ENCODE results near the gene LRP8. TPM values are rescaled to one million over a fixed set of nuclear protein-coding genes. Genes with fewer than 3 reads are reported as not detected.

Gene LRP8
- total and polyA plus RNA-seq, 2 donors (not counting 1 experiment from before 2014, with no cell fraction given), result 7.8 to 9.4 TPM

- H3K27me3 ChIP-seq (replicated peaks in 1 of 4; ENCODE audit: control extremely low read depth in 1 of 4, control insufficient read depth in 3 of 4, insufficient read depth in 4 of 4, low read length in 3 of 4), result no peaks in the 10 kb centered on the region
- no peak overlapping the region for H2AFZ ChIP-seq (ENCODE audit: insufficient read depth, low read depth, low read length, poor library complexity, severe bottlenecking)
- intact Hi-C loops (cut with micrococcal nuclease), result no loop called here
- no peaks in the 10 kb centered on the region for H4K20me1 ChIP-seq (ENCODE audit: control insufficient read depth, insufficient read depth, low read length, poor library complexity, severe bottlenecking)
- TF ChIP-seq CTCF (IDR thresholded peaks at IDR 0.05) (no peak), EZH2 (IDR thresholded peaks at IDR 0.05; ENCODE audit: borderline replicate concordance, insufficient read depth, low read depth, low read length, poor library complexity, severe bottlenecking) (no peak)
- H3K4me1 Mint-ChIP-seq, result peaks cover 16% of the 10 kb centered on the region
- H3K4me3 ChIP-seq (ENCODE audit: control extremely low read depth in 1 of 5, extremely low read depth in 1 of 5, insufficient read depth in 1 of 5, low read depth in 2 of 5, low read length in 4 of 5), result no peak overlapping the region
- H3K79me2 ChIP-seq (ENCODE audit: control insufficient read depth, insufficient read depth, low read length), result no peaks in the 10 kb centered on the region
- CTCF ChIA-PET, result no interaction called here
- H3K9ac ChIP-seq (ENCODE audit: low read length), result no peak overlapping the region
- ATAC-seq (ENCODE audit: low read depth), result no peak
- POLR2A ChIA-PET, result no interaction called here
- DNase-seq, result no peak
- H3K9me3 Mint-ChIP-seq (ENCODE audit: insufficient read depth), result no peaks in the 10 kb centered on the region
- no peak overlapping the region for H3K4me3 Mint-ChIP-seq
- no peak overlapping the region for H3K27ac Mint-ChIP-seq
- H3K4me2 ChIP-seq (replicated peaks; ENCODE audit: low read depth, low read length, poor library complexity, severe bottlenecking), result no peak overlapping the region
- H3K27ac ChIP-seq (ENCODE audit: low read length in 2 of 2), result no peak overlapping the region
- no peaks in the 10 kb centered on the region for H3K36me3 ChIP-seq (replicated peaks in 1 of 2; ENCODE audit: control extremely low read depth in 1 of 2, control insufficient read depth in 1 of 2, extremely low read depth in 1 of 2, insufficient read depth in 2 of 2, low read length in 1 of 2)
- H3K4me1 ChIP-seq (ENCODE audit: control insufficient read depth in 2 of 2, insufficient read depth in 2 of 2, low read length in 2 of 2), result peaks cover 6 to 10% of the 10 kb centered on the region in 2 donors
- no peaks in the 10 kb centered on the region for H3K27me3 Mint-ChIP-seq
- WGBS (ENCODE audit: insufficient coverage), result 100% methylated on average over 3 of the region's 5 CpGs
- H3K9me3 ChIP-seq (ENCODE audit: control extremely low read depth in 1 of 3, control insufficient read depth in 2 of 3, insufficient read depth in 1 of 3, low read length in 2 of 3), result no peaks in the 10 kb centered on the region
Measured at GRCh38 chr1:53337499-53337898, 9.6 kb upstream of the LRP8 start.

GRCh38 chr1:53336146-53336545 lies 8.3 kb upstream of the LRP8 start:
- Mint-ChIP-seq H3K27ac (no peak overlapping the region), H3K4me1 (peaks cover 16% of the 10 kb centered on the region), H3K4me3 (no peak overlapping the region), H3K9me3 (ENCODE audit: insufficient read depth) (no peaks in the 10 kb centered on the region), H3K27me3 (no peaks in the 10 kb centered on the region)
- Histone ChIP-seq H2AFZ (ENCODE audit: insufficient read depth, low read depth, low read length, poor library complexity, severe bottlenecking) (no peak overlapping the region), H3K79me2 (ENCODE audit: control insufficient read depth, insufficient read depth, low read length) (no peaks in the 10 kb centered on the region), H3K9ac (ENCODE audit: low read length) (no peak overlapping the region), H3K4me1 (ENCODE audit: control insufficient read depth in 2 of 2, insufficient read depth in 2 of 2, low read length in 2 of 2) (peaks cover 6 to 10% of the 10 kb centered on the region in 2 donors), H4K20me1 (ENCODE audit: control insufficient read depth, insufficient read depth, low read length, poor library complexity, severe bottlenecking) (no peaks in the 10 kb centered on the region), H3K4me2 (replicated peaks; ENCODE audit: low read depth, low read length, poor library complexity, severe bottlenecking) (no peak overlapping the region), H3K9me3 (ENCODE audit: control extremely low read depth in 1 of 3, control insufficient read depth in 2 of 3, insufficient read depth in 1 of 3, low read length in 2 of 3) (no peaks in the 10 kb centered on the region), H3K27ac (ENCODE audit: low read length in 2 of 2) (no peak overlapping the region), H3K27me3 (replicated peaks in 1 of 4; ENCODE audit: control extremely low read depth in 1 of 4, control insufficient read depth in 3 of 4, insufficient read depth in 4 of 4, low read length in 3 of 4) (no peaks in the 10 kb centered on the region), H3K36me3 (replicated peaks in 1 of 2; ENCODE audit: control extremely low read depth in 1 of 2, control insufficient read depth in 1 of 2, extremely low read depth in 1 of 2, insufficient read depth in 2 of 2, low read length in 1 of 2) (no peaks in the 10 kb centered on the region), H3K4me3 (ENCODE audit: control extremely low read depth in 1 of 5, extremely low read depth in 1 of 5, insufficient read depth in 1 of 5, low read depth in 2 of 5, low read length in 4 of 5) (no peak overlapping the region)
- no peak for ATAC-seq (ENCODE audit: low read depth)
- no peak for TF ChIP-seq CTCF (IDR thresholded peaks at IDR 0.05)
- no peak for TF ChIP-seq EZH2 (IDR thresholded peaks at IDR 0.05; ENCODE audit: borderline replicate concordance, insufficient read depth, low read depth, low read length, poor library complexity, severe bottlenecking)
- WGBS (ENCODE audit: insufficient coverage), result 92% methylated on average over 5 of the region's 12 CpGs
- ChIA-PET CTCF (interaction anchor here (1.1 kb wide), 1 partner anchor 9 kb away, joined by 4 read pairs; no protein-coding TSS in a partner anchor), POLR2A (interaction anchor here (1.5 kb wide), 1 partner anchor 10 kb away, joined by 3 read pairs; no protein-coding TSS in a partner anchor)
- no peak for DNase-seq
- intact Hi-C loops (cut with micrococcal nuclease), result no loop called here

All from B cell (primary cell).